HepG2 (cell line): ENCODE data around the gene RAB1B. TPM values are rescaled to one million over a fixed set of nuclear protein-coding genes. Genes with fewer than 3 reads are reported as not detected.

Experiments used
- AGO1 ChIP-seq: fragments of 200-400 bp; formaldehyde crosslinking; IDR thresholded peaks from 2 replicates; pipeline ENCODE4 v1.6.1; 2017; ENCODE audit warnings: mild to moderate bottlenecking, low read depth, low read length, moderate library complexity; ENCODE audit not compliant: poor library complexity, severe bottlenecking
- CREB1 ChIP-seq, 2 experiments: fragments of 450-650 bp in 1 of 2; IDR thresholded peaks; 2 replicates each; pipeline ENCODE4 v1.6.1; 2016 to 2017; ENCODE audit warnings: control low read depth in 1 of 2, mild to moderate bottlenecking in 1 of 2, missing compliant biosample characterization in 1 of 2, missing genetic modification characterization in 1 of 2
- CREB3 ChIP-seq: sonication (generic); formaldehyde crosslinking; IDR thresholded peaks from 2 replicates; pipeline ENCODE4 v1.5.0; 2020; ENCODE audit warnings: missing genetic modification reagents
- NFYB ChIP-seq: sonication (generic); formaldehyde crosslinking; IDR thresholded peaks from 2 replicates; pipeline ENCODE4 v1.4.0; 2020; ENCODE audit warnings: missing genetic modification reagents
- PCBP2 ChIP-seq: fragments of 200-400 bp; formaldehyde crosslinking; optimal IDR thresholded peaks from 2 replicates; pipeline ENCODE3; 2018; ENCODE audit warnings: low read length, low read depth; ENCODE audit not compliant: poor library complexity, severe bottlenecking
- POLR2G ChIP-seq: fragments of 200-400 bp; formaldehyde crosslinking; IDR thresholded peaks from 2 replicates; pipeline ENCODE4 v1.6.1; 2018; ENCODE audit warnings: mild to moderate bottlenecking, low read depth, low read length, moderate library complexity
- UBTF ChIP-seq: sonication (generic); formaldehyde crosslinking; IDR thresholded peaks from 2 replicates; pipeline ENCODE4 v1.4.0; 2020; ENCODE audit warnings: mild to moderate bottlenecking, missing genetic modification reagents
- ZFY ChIP-seq: sonication (generic); formaldehyde crosslinking; IDR thresholded peaks from 2 replicates; pipeline ENCODE4 v1.4.0; 2020; ENCODE audit warnings: missing genetic modification reagents
- ZNF256 ChIP-seq: sonication (generic); formaldehyde crosslinking; conservative IDR thresholded peaks from 2 replicates; pipeline ENCODE4 v1.4.0; 2020; ENCODE audit warnings: missing genetic modification reagents
- ZNF432 ChIP-seq: sonication (generic); formaldehyde crosslinking; IDR thresholded peaks from 2 replicates; pipeline ENCODE4 v1.5.0; 2020; ENCODE audit warnings: missing genetic modification reagents, mild to moderate bottlenecking, borderline replicate concordance
- ZNF549 ChIP-seq: sonication (generic); formaldehyde crosslinking; IDR thresholded peaks from 2 replicates; pipeline ENCODE4 v1.5.0; 2020; ENCODE audit warnings: missing genetic modification reagents
- ZNF607 ChIP-seq: sonication (generic); formaldehyde crosslinking; IDR thresholded peaks from 2 replicates; pipeline ENCODE4 v1.5.1; 2020; ENCODE audit warnings: missing genetic modification reagents, mild to moderate bottlenecking, borderline replicate concordance
- ZNF646 ChIP-seq: sonication (generic); formaldehyde crosslinking; IDR thresholded peaks from 2 replicates; pipeline ENCODE4 v1.9.0; 2021; ENCODE audit warnings: mild to moderate bottlenecking, missing genetic modification reagents
- ZNF746 ChIP-seq: sonication (generic); formaldehyde crosslinking; IDR thresholded peaks from 2 replicates; pipeline ENCODE4 v1.8.0; 2022; ENCODE audit warnings: mild to moderate bottlenecking, missing genetic modification reagents
- ZNF782 ChIP-seq: sonication (generic); formaldehyde crosslinking; IDR thresholded peaks from 2 replicates; pipeline ENCODE4 v1.4.0; 2020; ENCODE audit warnings: missing genetic modification reagents, mild to moderate bottlenecking, borderline replicate concordance
- polyA plus RNA-seq, 8 experiments: library from polyadenylated mRNA; depleted of rRNA in 3 of 8; stranded (reverse) in 7 of 8; unstranded in 1 of 8; fragments of >200 nt; fragmentation: Illumina TruSeq in 4 of 8; extraction: Trizol in 4 of 8; gene quantifications; 2 replicates each; pipeline versions ENCODE4 v1.2.1 to v1.2.3, GENCODE V29; 2011 to 2016; ENCODE audit warnings: low read depth in 4 of 8, missing spikeins in 1 of 8, mixed read lengths in 1 of 8; ENCODE audit not compliant: insufficient read depth in 1 of 8
- total RNA-seq, 5 experiments: library from RNA; depleted of rRNA; stranded (reverse); fragments of >200 nt; fragmentation: Illumina TruSeq; extraction: Trizol; gene quantifications; 2 replicates each; pipeline ENCODE4 v1.2.3, GENCODE V29; 2016; ENCODE audit warnings: low read depth in 1 of 5
- TF ChIP-seq, protein P1 (sequence below): sonication (generic); formaldehyde crosslinking; IDR thresholded peaks from 2 replicates; pipeline ENCODE4 v1.5.0; 2020; ENCODE audit warnings: mild to moderate bottlenecking, missing genetic modification reagents, borderline replicate concordance

Gene RAB1B
- total and polyA plus RNA-seq, 2 of the 13 experiments (the other 11 are each of a cell fraction or from before 2014, with no cell fraction given): 77.9 to 87.9 TPM

DNA sequence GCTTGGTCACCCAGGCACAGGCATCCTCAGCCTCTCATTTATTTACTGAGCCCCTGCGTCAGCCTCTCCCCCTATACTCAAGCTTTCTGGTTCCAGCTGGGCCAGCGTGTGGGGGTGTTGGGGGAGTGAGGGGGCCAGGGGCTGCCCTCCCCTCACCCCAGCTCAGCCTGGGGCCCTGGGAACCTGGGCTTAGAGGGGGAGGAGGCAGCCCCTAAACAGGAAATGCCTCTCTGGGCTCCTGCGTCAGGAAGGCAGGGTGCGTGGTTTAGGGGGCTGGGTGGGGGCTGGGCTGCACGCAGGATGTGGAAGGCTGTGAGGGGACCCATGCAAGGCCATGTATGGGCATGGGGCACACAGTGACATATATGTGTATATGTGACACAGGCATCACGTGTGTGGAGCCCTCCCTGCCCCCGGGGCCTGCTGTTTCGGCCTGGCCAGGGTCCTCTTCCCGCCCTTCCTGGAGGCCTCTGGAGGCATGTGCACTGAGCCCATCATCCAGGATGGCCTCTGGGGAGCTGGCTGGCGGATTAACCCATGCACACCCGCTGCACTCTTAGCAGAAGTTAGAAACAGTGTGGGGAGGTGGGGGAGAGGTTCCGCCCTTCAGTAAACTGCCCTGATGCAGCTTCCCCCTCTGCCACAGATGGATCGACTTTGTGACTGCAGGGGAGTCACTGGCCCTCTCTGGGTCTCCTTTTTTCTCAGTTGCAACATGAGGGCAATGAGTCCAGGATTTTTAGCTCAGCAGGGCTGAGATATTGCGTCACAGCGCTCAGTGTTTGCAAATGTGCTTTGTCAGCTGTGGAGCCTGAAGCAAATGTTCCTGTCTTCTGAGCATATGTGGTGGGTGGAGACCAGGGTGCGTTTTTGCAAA, 49.5 kb downstream of the RAB1B start (continued):
- TF ChIP-seq ZNF646 (CRISPR knock-in tag) (no peak), PCBP2 (no peak), ZNF782 (CRISPR knock-in tag) (no peak), UBTF (CRISPR knock-in tag) (peak; percentile 53; the same call in 1 of the 2 replicates), ZFY (peak; percentile 74), NFYB (CRISPR knock-in tag) (no peak), CREB1 (IDR thresholded peaks at IDR 0.05) (peak; percentile 52; the same call in 1 of the 2 replicates), CREB1 (CRISPR knock-in tag; IDR thresholded peaks at IDR 0.05) (peak; percentile 70), ZNF256 (CRISPR knock-in tag) (no peak), ZNF432 (CRISPR knock-in tag) (no peak), ZNF607 (CRISPR knock-in tag) (no peak), ZNF549 (CRISPR knock-in tag) (no peak), ZNF746 (CRISPR knock-in tag) (no peak), POLR2G (no peak), CREB3 (no peak), AGO1 (no peak)
- TF ChIP-seq, protein P1, sequence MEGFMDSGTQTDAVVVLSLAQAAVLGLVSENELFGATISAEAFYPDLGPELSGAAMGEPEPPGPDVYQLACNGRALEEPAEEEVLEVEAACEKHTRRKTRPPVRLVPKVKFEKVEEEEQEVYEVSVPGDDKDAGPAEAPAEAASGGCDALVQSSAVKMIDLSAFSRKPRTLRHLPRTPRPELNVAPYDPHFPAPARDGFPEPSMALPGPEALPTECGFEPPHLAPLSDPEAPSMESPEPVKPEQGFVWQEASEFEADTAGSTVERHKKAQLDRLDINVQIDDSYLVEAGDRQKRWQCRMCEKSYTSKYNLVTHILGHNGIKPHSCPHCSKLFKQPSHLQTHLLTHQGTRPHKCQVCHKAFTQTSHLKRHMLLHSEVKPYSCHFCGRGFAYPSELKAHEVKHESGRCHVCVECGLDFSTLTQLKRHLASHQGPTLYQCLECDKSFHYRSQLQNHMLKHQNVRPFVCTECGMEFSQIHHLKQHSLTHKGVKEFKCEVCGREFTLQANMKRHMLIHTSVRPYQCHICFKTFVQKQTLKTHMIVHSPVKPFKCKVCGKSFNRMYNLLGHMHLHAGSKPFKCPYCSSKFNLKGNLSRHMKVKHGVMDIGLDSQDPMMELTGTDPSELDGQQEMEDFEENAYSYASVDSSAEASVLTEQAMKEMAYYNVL (CRISPR knock-in tag): no peak
